Measurements from ENCODE around the gene SLC26A11. TPM values are rescaled to one million over a fixed set of nuclear protein-coding genes. Genes with fewer than 3 reads are reported as not detected.

Gene SLC26A11
- total RNA-seq, 1 experiment from 2014 or later: 17.7 TPM

DNA sequence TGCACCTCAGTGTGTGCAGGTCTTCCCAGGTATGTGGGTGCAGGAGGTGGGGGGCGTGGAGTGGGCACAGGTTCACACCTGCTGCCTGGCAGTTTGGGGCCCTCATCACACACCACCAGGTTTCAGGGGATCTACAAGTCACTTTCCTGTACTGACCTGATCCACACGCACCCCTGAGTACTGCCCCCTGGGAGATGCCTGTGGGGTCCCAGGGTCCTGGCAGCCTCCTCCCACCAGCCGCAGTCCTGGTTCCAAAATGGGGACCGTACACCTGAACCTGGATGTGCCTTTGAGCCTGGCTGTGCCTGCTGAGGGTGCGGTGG, 66.4 kb downstream of the SLC26A11 start:
- H3K4me3 ChIP-seq (replicated peaks in 1 of 2; ENCODE audit: low read depth in 1 of 2, low read length in 2 of 2): no peak overlapping the region
- no peaks in the 10 kb centered on the region for H3K9me2 ChIP-seq (ENCODE audit: insufficient read depth)
- H2AFZ ChIP-seq (ENCODE audit: low read depth, low read length, poor library complexity, severe bottlenecking): no peak overlapping the region
- no peak overlapping the region for H3K27ac ChIP-seq (ENCODE audit: low read depth, low read length)
- CTCF ChIA-PET: no interaction called here
- BruUV-seq (replicated peaks): no TSS peak
- no peak overlapping the region for H3K4me2 ChIP-seq (ENCODE audit: low read length)
- intact Hi-C loops (cut with micrococcal nuclease): no loop called here
- peaks cover 7 to 14% of the 10 kb centered on the region in 2 experiments; a peak in 2 of 4 replicates for H3K36me3 ChIP-seq (ENCODE audit: control insufficient read depth in 1 of 2, insufficient read depth in 2 of 2, low read length in 2 of 2)
- H3K27me3 ChIP-seq (ENCODE audit: insufficient read depth, low read length): no peaks in the 10 kb centered on the region
- ATAC-seq (no peak), DNase-seq (ENCODE audit: low read depth, low spot score) (no peak)
- RAD21 ChIA-PET (ENCODE audit: low non-redundant PET in 1 of 2, low total read pairs in 2 of 2, uncharacterized antibody in 2 of 2, unreplicated experiment in 2 of 2): no interaction called here
- no peak overlapping the region for H3K9ac ChIP-seq (ENCODE audit: low read length)
- POLR2A ChIA-PET: no interaction called here
- H3K79me2 ChIP-seq (ENCODE audit: insufficient read depth, low read length): no peaks in the 10 kb centered on the region
- no peaks in the 10 kb centered on the region for H3K9me3 ChIP-seq (ENCODE audit: control insufficient read depth in 1 of 2, insufficient read depth in 1 of 2, low read depth in 1 of 2, low read length in 2 of 2)
- H3K4me1 ChIP-seq (ENCODE audit: control insufficient read depth in 1 of 2, insufficient read depth in 2 of 2, low read length in 2 of 2): no peaks in the 10 kb centered on the region
- TF ChIP-seq EZH2 (IDR thresholded peaks at IDR 0.05) (no peak), POLR2AphosphoS5 (IDR thresholded peaks at IDR 0.05; ENCODE audit: low read depth, low read length) (no peak), EZH2phosphoT487 (IDR thresholded peaks at IDR 0.05; ENCODE audit: borderline replicate concordance) (no peak), POLR2A (IDR thresholded peaks at IDR 0.05; ENCODE audit: borderline replicate concordance, extremely low read depth, insufficient read depth, insufficient read length) (no peak), JUND (IDR thresholded peaks at IDR 0.05) (no peak)
- TF ChIP-seq, protein P1, sequence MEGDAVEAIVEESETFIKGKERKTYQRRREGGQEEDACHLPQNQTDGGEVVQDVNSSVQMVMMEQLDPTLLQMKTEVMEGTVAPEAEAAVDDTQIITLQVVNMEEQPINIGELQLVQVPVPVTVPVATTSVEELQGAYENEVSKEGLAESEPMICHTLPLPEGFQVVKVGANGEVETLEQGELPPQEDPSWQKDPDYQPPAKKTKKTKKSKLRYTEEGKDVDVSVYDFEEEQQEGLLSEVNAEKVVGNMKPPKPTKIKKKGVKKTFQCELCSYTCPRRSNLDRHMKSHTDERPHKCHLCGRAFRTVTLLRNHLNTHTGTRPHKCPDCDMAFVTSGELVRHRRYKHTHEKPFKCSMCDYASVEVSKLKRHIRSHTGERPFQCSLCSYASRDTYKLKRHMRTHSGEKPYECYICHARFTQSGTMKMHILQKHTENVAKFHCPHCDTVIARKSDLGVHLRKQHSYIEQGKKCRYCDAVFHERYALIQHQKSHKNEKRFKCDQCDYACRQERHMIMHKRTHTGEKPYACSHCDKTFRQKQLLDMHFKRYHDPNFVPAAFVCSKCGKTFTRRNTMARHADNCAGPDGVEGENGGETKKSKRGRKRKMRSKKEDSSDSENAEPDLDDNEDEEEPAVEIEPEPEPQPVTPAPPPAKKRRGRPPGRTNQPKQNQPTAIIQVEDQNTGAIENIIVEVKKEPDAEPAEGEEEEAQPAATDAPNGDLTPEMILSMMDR (IDR thresholded peaks at IDR 0.05 in 2 of 3, conservative IDR thresholded peaks at IDR 0.05 in 1 of 3; ENCODE audit: borderline replicate concordance in 1 of 3, insufficient read depth in 1 of 3, low read depth in 2 of 3, low read length in 2 of 3): no peak
- TF ChIP-seq, protein P2, sequence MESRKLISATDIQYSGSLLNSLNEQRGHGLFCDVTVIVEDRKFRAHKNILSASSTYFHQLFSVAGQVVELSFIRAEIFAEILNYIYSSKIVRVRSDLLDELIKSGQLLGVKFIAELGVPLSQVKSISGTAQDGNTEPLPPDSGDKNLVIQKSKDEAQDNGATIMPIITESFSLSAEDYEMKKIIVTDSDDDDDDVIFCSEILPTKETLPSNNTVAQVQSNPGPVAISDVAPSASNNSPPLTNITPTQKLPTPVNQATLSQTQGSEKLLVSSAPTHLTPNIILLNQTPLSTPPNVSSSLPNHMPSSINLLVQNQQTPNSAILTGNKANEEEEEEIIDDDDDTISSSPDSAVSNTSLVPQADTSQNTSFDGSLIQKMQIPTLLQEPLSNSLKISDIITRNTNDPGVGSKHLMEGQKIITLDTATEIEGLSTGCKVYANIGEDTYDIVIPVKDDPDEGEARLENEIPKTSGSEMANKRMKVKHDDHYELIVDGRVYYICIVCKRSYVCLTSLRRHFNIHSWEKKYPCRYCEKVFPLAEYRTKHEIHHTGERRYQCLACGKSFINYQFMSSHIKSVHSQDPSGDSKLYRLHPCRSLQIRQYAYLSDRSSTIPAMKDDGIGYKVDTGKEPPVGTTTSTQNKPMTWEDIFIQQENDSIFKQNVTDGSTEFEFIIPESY (IDR thresholded peaks at IDR 0.05; ENCODE audit: extremely low read depth, insufficient replicate concordance, low read length): no peak
- peaks cover 4% of the 10 kb centered on the region; the same call in 1 of the 2 replicates for H4K20me1 ChIP-seq (ENCODE audit: insufficient read depth)

Measured in HCT116 (cell line).